Stimulated activated CD8-positive, alpha-beta memory T cell treated with anti-CD3 and anti-CD28 coated beads, Interleukin-2, amount 100 ng/mL, for 48 hours (primary cell): ENCODE data around the gene MRTFB.

Experiments used
- DNase-seq, 2 donors: peaks; one replicate each; pipeline ENCODE4 v3.0.0-alpha.2; 2020; ENCODE audit warnings: low read depth in 2 of 2

The MRTFB gene

GRCh38 chr16:14238756-14239155, 167.6 kb downstream of the MRTFB start:
- no peak for DNase-seq

GRCh38 chr16:14239791-14240190, 168.7 kb downstream of the MRTFB start:
- DNase-seq = no peak

GRCh38 chr16:14240219-14240843, 169.2 kb downstream of the MRTFB start:
- DNase-seq = no peak

- no peak for DNase-seq
Observed at GRCh38 chr16:14240964-14241363, 169.8 kb downstream of the MRTFB start.

GRCh38 chr16:14241631-14242030, 170.5 kb downstream of the MRTFB start:
- DNase-seq = no peak

- DNase-seq = no peak
Observed at GRCh38 chr16:14242769-14243168, 171.7 kb downstream of the MRTFB start.

GRCh38 chr16:14244196-14245010, 173.3 kb downstream of the MRTFB start:
- DNase-seq = no peak

- no peak for DNase-seq
Observed at GRCh38 chr16:14248791-14249190, 177.7 kb downstream of the MRTFB start.

GRCh38 chr16:14249291-14250032, 178.3 kb downstream of the MRTFB start:
- peak in 1 of 2 donors; percentile 17 for DNase-seq

GRCh38 chr16:14251419-14251818, 180.3 kb downstream of the MRTFB start:
- DNase-seq = no peak

GRCh38 chr16:14252860-14253259, 181.7 kb downstream of the MRTFB start:
- no peak for DNase-seq

- DNase-seq = no peak
Observed at GRCh38 chr16:14263011-14263410, 191.9 kb downstream of the MRTFB start.

- no peak for DNase-seq
Observed at GRCh38 chr16:14263769-14264168, 192.7 kb downstream of the MRTFB start.

GRCh38 chr16:14264327-14264943, 193.3 kb downstream of the MRTFB start:
- DNase-seq = no peak

- no peak for DNase-seq
Observed at GRCh38 chr16:14268073-14268472, 197.0 kb downstream of the MRTFB start.

GRCh38 chr16:14275934-14276333, 204.8 kb downstream of the MRTFB start:
- no peak for DNase-seq

- DNase-seq = no peak
Observed at GRCh38 chr16:14278749-14279148, 207.6 kb downstream of the MRTFB start.

GRCh38 chr16:14280541-14280940, 209.4 kb downstream of the MRTFB start:
- no peak for DNase-seq

GRCh38 chr16:14283786-14284185, 212.7 kb downstream of the MRTFB start:
- DNase-seq = no peak

- no peak for DNase-seq
Observed at GRCh38 chr16:14284371-14284770, 213.3 kb downstream of the MRTFB start.

GRCh38 chr16:14284930-14285512, 213.9 kb downstream of the MRTFB start:
- DNase-seq = peak in 1 of 2 donors; percentile 34
